ENCODE results near the gene CCPG1. TPM values are rescaled to one million over a fixed set of nuclear protein-coding genes. Genes with fewer than 3 reads are reported as not detected.

The CCPG1 gene
- total and polyA plus RNA-seq, 10 of the 15 experiments (the other 5 are each of a cell fraction or from before 2014, with no cell fraction given) = 5.1 to 15.8 (median 10.0) TPM

- TF ChIP-seq NKRF (conservative IDR thresholded peaks at IDR 0.05) (no peak), ELK1 (IDR thresholded peaks at IDR 0.05; ENCODE audit: low read depth, low read length) (no peak), BCL3 (IDR thresholded peaks at IDR 0.05; ENCODE audit: borderline replicate concordance, insufficient read depth, low read depth, low read length, poor library complexity, severe bottlenecking) (no peak), SMARCA5 (IDR thresholded peaks at IDR 0.05) (no peak), PAX8 (IDR thresholded peaks at IDR 0.05) (no peak), RUNX3 (IDR thresholded peaks at IDR 0.05; ENCODE audit: low read length) (no peak)
These were observed 73.2 kb downstream of the CCPG1 start (continued) for GRCh38 chr15:55334997-55335396.

GRCh38 chr15:55334371-55334770, 73.8 kb downstream of the CCPG1 start:
- SMC1A ChIA-PET (ENCODE audit: uncharacterized antibody, unreplicated experiment) = no interaction called here
- POLR2A ChIA-PET = no interaction called here
- no peak for FAIRE-seq
- TF ChIP-seq ZNF217 (IDR thresholded peaks at IDR 0.05) = no peak
- no peak for TF ChIP-seq ZZZ3 (IDR thresholded peaks at IDR 0.05; ENCODE audit: control insufficient read depth, insufficient read length, low read depth)
- no peak for TF ChIP-seq ETV6 (conservative IDR thresholded peaks at IDR 0.05 in 1 of 2, IDR thresholded peaks at IDR 0.05 in 1 of 2; ENCODE audit: borderline replicate concordance in 1 of 2, low read depth in 1 of 2)
- no peak for TF ChIP-seq ATF2 (IDR thresholded peaks at IDR 0.05; ENCODE audit: low read length)
- TF ChIP-seq PAX8 (IDR thresholded peaks at IDR 0.05) = no peak
- no peak for TF ChIP-seq SP1 (IDR thresholded peaks at IDR 0.05; ENCODE audit: low read depth, low read length)
- no peak for TF ChIP-seq RCOR1 (conservative IDR thresholded peaks at IDR 0.05; ENCODE audit: low read depth, low read length)
- TF ChIP-seq GABPA (IDR thresholded peaks at IDR 0.05; ENCODE audit: low read depth) = no peak
- TF ChIP-seq SIX5 (IDR thresholded peaks at IDR 0.05; ENCODE audit: low read depth, low read length, severe bottlenecking) = no peak
- TF ChIP-seq ZNF207 (IDR thresholded peaks at IDR 0.05; ENCODE audit: borderline replicate concordance) = no peak
- TF ChIP-seq IRF3 (IDR thresholded peaks at IDR 0.05) = no peak
- no peak for TF ChIP-seq RELA (IDR thresholded peaks at IDR 0.05; ENCODE audit: borderline replicate concordance, partially characterized antibody)
- no peak for TF ChIP-seq HDGF (IDR thresholded peaks at IDR 0.05)

More at GRCh38 chr15:55334371-55334770, 73.8 kb downstream of the CCPG1 start:
- Histone ChIP-seq H3K4me1 (ENCODE audit: control insufficient read depth, insufficient read depth, low read length) (no peaks in the 10 kb centered on the region), H3K27ac (ENCODE audit: control insufficient read depth, insufficient read depth) (no peak overlapping the region), H4K20me1 (ENCODE audit: control insufficient read depth, insufficient read depth) (no peaks in the 10 kb centered on the region), H2AFZ (ENCODE audit: control insufficient read depth, low read depth, low read length) (no peak overlapping the region), H3K9me3 (replicated peaks; ENCODE audit: control insufficient read depth, insufficient read depth, low read length) (no peaks in the 10 kb centered on the region), H3K27me3 (replicated peaks in 1 of 2; ENCODE audit: control insufficient read depth in 2 of 2, insufficient read depth in 2 of 2, low read length in 1 of 2) (no peaks in the 10 kb centered on the region), H3K4me2 (ENCODE audit: control insufficient read depth, insufficient read depth) (no peak overlapping the region), H3K4me3 (no peak overlapping the region), H3K36me3 (ENCODE audit: control insufficient read depth in 2 of 2, insufficient read depth in 2 of 2, low read length in 1 of 2) (peaks cover 0 to 21% of the 10 kb centered on the region in 2 experiments; a peak in 2 of 4 replicates), H3K79me2 (ENCODE audit: control insufficient read depth, insufficient read depth, low read length) (no peaks in the 10 kb centered on the region), H3K9ac (ENCODE audit: control insufficient read depth, insufficient read depth, low read length) (no peak overlapping the region)
- DNase-seq (ENCODE audit: low read depth, low spot score) (no peak), ATAC-seq (no peak)
- 80% methylated on average over 5 of the region's 5 CpGs for WGBS (ENCODE audit: insufficient coverage, insufficient replicate concordance, low lambda C conversion rate, missing lambda C conversion rate)
- ChIA-PET RAD21 (ENCODE audit: unreplicated experiment) (no interaction called here), CTCF (interaction anchor here (0.6 kb wide), 1 partner anchor 105 kb away, joined by 3 read pairs; no protein-coding TSS in a partner anchor)
- intact Hi-C loops (cut with micrococcal nuclease; ENCODE audit: unreplicated experiment) = no loop called here
- no TSS peak for BruUV-seq (replicated peaks)
- in situ Hi-C loops (cut with MboI) = no loop called here

All from GM12878 (cell line).